ENCODE data around the gene COQ9.

DNA sequence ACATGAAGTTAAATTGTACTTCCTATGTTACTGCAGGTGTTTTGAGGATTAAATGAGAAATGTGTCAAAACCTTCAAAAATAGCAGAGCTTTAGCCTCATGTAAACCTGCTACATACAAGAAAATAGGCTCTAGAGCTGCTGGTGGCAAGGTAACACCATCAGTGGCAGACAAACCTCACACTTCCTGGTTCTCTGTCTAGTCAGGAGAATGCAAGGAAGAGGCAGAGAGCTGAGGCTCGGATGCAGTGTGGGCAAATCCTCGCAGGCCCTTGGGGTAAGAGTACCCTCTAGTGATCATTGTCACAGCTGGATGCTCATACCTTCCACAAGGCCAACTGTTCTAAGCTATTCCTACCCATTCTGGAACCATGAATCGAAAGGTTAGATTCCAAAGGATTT is 14.3 kb upstream of the COQ9 start:
- TF ChIP-seq, protein P1, sequence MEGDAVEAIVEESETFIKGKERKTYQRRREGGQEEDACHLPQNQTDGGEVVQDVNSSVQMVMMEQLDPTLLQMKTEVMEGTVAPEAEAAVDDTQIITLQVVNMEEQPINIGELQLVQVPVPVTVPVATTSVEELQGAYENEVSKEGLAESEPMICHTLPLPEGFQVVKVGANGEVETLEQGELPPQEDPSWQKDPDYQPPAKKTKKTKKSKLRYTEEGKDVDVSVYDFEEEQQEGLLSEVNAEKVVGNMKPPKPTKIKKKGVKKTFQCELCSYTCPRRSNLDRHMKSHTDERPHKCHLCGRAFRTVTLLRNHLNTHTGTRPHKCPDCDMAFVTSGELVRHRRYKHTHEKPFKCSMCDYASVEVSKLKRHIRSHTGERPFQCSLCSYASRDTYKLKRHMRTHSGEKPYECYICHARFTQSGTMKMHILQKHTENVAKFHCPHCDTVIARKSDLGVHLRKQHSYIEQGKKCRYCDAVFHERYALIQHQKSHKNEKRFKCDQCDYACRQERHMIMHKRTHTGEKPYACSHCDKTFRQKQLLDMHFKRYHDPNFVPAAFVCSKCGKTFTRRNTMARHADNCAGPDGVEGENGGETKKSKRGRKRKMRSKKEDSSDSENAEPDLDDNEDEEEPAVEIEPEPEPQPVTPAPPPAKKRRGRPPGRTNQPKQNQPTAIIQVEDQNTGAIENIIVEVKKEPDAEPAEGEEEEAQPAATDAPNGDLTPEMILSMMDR (IDR thresholded peaks at IDR 0.05): no peak
- TF ChIP-seq POLR2A (IDR thresholded peaks at IDR 0.05): no peak
